GM06990 (cell line): Measurements from ENCODE around the gene RFX3.
A peak's percentile ranks its signal among the peaks of the same experiment; 100 is the strongest.

Source experiments
- DNase-seq: peaks from one replicate; pipeline ENCODE4 v3.0.0-alpha.2; 2011; ENCODE audit not compliant: insufficient read length; ENCODE audit errors: extremely low read depth
- H3K27me3 ChIP-seq: replicated peaks from 2 replicates; pipeline ENCODE4 v1.6.0; 2011; ENCODE audit warnings: low read length; ENCODE audit not compliant: control insufficient read depth, insufficient read depth
- H3K36me3 ChIP-seq: 2 replicates; pipeline ENCODE4 v1.5.1; 2011; ENCODE audit warnings: low read length; ENCODE audit not compliant: control insufficient read depth, insufficient read depth
- H3K4me3 ChIP-seq: replicated peaks from 2 replicates; pipeline ENCODE4 v1.5.1; 2011; ENCODE audit warnings: low read depth, mild to moderate bottlenecking, control low read depth, low read length
- TF ChIP-seq, protein P1 (sequence below): IDR thresholded peaks from 2 replicates; pipeline ENCODE4 v1.5.1; 2011; ENCODE audit warnings: low read length, control low read depth, mild to moderate bottlenecking, inconsistent platforms; ENCODE audit not compliant: insufficient read depth, poor library complexity, severe bottlenecking

The RFX3 gene

DNA sequence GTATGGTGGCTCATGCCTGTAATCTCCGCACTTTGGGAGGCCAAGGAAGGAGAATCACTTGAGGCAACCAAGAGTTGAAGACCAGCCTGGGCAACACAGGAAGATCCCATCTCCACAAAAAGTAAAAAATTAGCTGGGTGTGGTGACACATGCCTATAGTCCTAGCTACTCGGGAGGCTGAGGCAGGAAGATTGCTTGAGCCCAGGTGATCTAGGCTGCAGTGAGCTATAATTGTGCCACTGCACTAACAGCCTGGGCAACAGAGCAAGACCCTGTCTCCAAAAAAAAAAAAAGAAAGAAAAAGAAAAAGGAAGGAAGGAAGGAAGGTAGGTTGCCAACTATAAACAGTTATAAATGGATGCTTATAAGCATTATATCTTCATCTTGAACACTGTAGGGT lies 51.0 kb downstream of the RFX3 start:
- DNase-seq = no peak
- Histone ChIP-seq H3K4me3 (no peak overlapping the region), H3K36me3 (no peaks in the 10 kb centered on the region), H3K27me3 (no peaks in the 10 kb centered on the region)
- TF ChIP-seq, protein P1, sequence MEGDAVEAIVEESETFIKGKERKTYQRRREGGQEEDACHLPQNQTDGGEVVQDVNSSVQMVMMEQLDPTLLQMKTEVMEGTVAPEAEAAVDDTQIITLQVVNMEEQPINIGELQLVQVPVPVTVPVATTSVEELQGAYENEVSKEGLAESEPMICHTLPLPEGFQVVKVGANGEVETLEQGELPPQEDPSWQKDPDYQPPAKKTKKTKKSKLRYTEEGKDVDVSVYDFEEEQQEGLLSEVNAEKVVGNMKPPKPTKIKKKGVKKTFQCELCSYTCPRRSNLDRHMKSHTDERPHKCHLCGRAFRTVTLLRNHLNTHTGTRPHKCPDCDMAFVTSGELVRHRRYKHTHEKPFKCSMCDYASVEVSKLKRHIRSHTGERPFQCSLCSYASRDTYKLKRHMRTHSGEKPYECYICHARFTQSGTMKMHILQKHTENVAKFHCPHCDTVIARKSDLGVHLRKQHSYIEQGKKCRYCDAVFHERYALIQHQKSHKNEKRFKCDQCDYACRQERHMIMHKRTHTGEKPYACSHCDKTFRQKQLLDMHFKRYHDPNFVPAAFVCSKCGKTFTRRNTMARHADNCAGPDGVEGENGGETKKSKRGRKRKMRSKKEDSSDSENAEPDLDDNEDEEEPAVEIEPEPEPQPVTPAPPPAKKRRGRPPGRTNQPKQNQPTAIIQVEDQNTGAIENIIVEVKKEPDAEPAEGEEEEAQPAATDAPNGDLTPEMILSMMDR = no peak

DNA sequence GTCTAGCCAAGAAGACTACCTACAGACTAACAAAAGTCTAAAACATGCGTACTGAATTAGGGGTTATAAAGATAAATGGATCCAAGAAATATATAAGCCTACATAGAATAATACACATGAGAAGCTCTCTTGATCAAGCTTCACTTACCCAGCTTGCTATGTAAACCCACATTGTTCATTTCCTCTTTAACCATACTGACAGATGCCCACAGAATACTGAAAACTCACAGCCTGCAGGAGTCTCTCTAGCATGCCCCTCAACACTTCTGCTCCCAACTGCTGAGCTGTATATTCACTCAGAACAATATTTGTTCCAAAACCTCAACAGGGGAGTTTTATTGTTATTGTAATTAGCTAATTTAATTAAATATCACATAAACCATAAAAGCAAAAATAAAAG lies 52.4 kb downstream of the RFX3 start:
- H3K27me3 ChIP-seq = no peaks in the 10 kb centered on the region
- TF ChIP-seq, protein P1 = no peak
- no peaks in the 10 kb centered on the region for H3K36me3 ChIP-seq
- DNase-seq = no peak
- no peak overlapping the region for H3K4me3 ChIP-seq

DNA sequence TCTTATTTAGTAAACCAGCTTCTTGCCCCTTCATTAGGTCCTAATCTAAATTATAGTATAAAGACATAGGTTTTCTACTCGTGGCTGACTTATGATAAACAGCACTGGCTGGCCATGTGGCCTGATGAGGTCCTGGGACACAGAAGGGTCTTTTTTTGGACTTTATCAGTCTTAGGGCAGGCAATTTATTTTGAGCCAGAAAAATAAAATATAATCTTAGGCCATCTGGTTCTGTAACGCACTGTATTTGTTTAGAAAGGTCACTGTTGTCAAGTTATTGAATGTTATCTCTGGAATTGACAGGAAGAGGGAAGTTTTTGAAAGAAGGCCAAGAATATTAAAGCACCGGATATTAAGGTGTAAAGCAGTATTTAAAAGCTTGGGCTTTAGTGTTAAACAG lies 53.9 kb downstream of the RFX3 start:
- TF ChIP-seq, protein P1 = no peak
- Histone ChIP-seq H3K36me3 (no peaks in the 10 kb centered on the region), H3K27me3 (no peaks in the 10 kb centered on the region), H3K4me3 (no peak overlapping the region)
- no peak for DNase-seq

DNA sequence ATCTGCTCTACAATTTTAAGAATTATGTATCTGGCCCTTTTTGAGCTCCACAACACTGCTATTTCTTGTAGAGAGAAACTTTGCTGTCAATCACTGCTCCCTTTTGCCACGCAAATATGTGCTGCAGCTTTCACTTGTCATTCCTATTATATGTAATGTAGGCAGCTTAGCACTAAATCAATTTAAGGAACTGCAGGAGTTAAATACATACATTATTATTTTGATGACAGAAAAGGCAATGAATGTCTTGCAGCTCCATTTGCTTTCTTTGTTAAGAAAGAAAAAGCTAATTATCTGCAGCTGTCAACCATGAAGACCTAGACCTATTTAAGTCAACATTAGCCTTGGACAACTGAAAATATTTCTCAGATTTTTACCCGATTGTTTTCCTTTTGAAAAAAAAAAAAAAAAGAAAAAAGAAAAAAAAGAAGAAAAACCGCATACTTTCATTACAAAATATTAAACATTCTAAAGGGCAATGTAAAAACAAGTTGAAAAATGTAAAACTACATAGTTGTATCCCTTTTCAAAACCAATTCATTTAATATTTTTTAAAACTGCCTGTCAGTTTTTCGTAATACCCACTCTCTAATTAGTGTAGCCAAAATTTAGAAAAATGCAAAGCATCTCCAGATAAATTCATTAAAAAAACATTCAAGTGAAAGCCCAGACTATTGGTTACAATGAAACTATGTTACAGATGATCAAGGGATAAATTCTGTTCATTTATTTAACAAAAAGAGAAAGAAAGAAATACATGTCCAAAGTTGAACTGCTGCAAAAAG lies 57.2 kb downstream of the RFX3 start:
- H3K36me3 ChIP-seq = no peaks in the 10 kb centered on the region
- TF ChIP-seq, protein P1 = no peak
- H3K27me3 ChIP-seq = no peaks in the 10 kb centered on the region
- H3K4me3 ChIP-seq = no peak overlapping the region
- no peak for DNase-seq

DNA sequence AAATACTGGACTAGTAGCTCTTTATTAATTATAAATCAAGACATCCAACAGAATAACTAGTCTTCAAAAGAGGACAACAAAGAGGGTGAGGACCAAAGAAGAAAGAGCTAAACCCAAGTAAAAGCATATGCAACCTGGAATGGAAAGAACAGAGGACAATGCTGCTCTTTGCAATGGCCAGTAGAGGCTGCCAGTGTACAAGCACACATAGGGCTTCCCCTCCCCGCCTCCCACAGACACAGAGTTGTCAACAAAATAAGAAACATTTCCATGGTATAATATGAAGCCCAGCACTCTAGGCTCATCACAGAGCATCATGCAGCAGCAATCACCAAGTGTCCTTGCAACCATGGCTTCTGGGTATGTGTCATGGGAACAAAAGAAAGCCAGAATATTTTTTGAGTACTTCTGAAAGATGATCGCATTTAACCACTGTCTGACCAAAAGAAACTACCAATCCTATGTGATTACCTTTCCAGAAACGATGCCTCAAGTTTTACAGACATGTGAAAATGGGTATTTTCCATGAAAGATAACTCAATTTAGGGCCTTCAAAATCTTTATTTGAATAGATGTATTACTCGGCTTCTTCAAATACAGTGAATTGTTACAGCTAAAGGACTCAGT lies 58.1 kb downstream of the RFX3 start:
- no peak for DNase-seq
- no peak overlapping the region for H3K4me3 ChIP-seq
- H3K36me3 ChIP-seq = no peaks in the 10 kb centered on the region
- TF ChIP-seq, protein P1 = peak; percentile 100
- H3K27me3 ChIP-seq = no peaks in the 10 kb centered on the region
